T-helper 1 cell treated with Interleukin-12 subunit alpha and Interleukin-12 subunit beta and Interleukin-4 antibody, amounts not matched to agents 30 μg/mL and 1 μg/mL, for 36 hours (primary cell): ENCODE measurements around the gene DNMT3L.
"Not testable (repeated sequence)": the region's sequence is repeated elsewhere in the genome, so short reads cannot be mapped to it uniquely, and the experiment has no call there.

Experiments used
- H3K27ac Mint-ChIP-seq: one replicate; pipeline ENCODE4 v1.8.0; 2021; ENCODE audit warnings: mild to moderate bottlenecking, mixed read lengths
- H3K27me3 Mint-ChIP-seq: one replicate; pipeline ENCODE4 v1.8.0; 2021; ENCODE audit warnings: low read depth, mixed read lengths
- H3K36me3 Mint-ChIP-seq: one replicate; pipeline ENCODE4 v1.8.0; 2021; ENCODE audit warnings: low read depth, mixed read lengths
- H3K4me1 Mint-ChIP-seq: one replicate; pipeline ENCODE4 v1.8.0; 2021; ENCODE audit warnings: low read depth, mixed read lengths
- H3K4me3 Mint-ChIP-seq: one replicate; pipeline ENCODE4 v1.8.0; 2021; ENCODE audit warnings: mild to moderate bottlenecking, moderate library complexity, mixed read lengths
- H3K9me3 Mint-ChIP-seq: one replicate; pipeline ENCODE4 v1.8.0; 2021; ENCODE audit warnings: mixed read lengths

Gene DNMT3L

DNA sequence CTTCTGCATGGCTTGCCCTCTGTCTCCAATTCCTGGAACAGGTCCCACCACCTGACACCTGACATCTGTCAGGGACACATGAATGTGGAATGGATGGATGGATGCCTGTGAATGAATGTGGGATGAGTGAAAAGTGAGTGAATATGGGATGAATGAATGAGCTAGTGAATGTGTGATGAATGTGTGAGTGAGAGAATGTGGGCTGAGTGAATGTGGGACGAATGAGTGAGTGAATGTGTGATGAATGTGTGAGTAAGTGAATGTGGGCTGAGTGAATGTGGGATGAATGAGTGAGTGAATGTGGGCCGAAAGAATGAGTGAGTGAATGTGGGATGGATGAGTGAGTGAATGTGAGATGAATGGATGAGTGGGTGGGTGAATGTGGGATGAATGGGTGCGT is 50.1 kb downstream of the DNMT3L start:
- H3K36me3 Mint-ChIP-seq, H3K9me3 Mint-ChIP-seq, H3K27me3 Mint-ChIP-seq, H3K4me1 Mint-ChIP-seq, H3K4me3 Mint-ChIP-seq, H3K27ac Mint-ChIP-seq: not testable (repeated sequence)

GRCh38 chr21:44207860-44208646 is 53.6 kb downstream of the DNMT3L start:
- not testable (repeated sequence) for H3K9me3 Mint-ChIP-seq, H3K4me1 Mint-ChIP-seq, H3K27me3 Mint-ChIP-seq, H3K4me3 Mint-ChIP-seq, H3K36me3 Mint-ChIP-seq, H3K27ac Mint-ChIP-seq

DNA sequence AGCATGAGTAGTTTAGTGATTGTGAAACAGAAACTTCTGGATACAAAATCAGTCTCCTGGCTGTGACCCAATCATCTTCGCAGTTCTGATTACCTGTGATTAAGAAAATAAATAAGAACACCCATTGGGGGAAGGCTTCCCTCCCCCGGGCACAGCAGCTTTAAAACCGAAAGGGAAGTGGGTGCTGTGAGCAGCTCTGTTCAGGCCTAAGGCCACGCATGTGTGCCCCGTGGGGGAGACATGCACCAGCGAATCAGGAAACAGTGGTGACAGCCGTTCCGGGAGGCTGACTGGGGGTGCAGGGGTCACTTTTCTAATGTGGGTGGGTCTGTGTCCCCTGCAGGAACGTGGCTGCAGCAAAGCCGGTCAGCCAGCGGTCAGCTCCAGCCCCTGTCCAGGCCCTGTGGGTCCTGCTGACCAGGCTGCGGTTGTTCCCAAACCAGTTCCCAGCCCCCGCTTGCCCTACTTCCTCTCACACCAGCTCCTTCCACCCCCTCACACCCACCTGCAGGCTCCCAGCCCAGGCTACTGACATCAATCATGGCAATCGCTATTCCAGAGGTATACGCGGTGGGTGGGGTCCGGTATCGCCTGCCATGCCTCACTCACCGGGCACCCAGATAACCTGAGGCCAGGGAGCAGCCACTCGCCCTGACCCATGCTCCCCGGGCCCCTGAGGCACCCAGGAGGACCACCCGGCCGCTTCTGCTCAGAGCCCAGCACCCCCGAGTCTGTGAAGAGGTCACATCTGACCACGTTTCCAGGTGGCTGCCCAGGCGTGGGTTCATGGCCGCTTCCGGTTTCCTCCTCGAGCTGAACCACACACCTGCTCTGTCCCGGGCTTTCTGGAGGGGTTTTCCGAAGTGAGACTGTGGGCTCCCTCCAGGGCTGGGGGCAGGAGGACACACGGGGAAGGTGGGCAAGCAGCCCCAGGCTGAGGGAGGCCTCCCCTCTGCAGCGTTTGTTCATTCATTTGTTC is 54.7 kb downstream of the DNMT3L start:
- not testable (repeated sequence) for H3K9me3 Mint-ChIP-seq, H3K4me1 Mint-ChIP-seq, H3K36me3 Mint-ChIP-seq, H3K27me3 Mint-ChIP-seq, H3K27ac Mint-ChIP-seq, H3K4me3 Mint-ChIP-seq

DNA sequence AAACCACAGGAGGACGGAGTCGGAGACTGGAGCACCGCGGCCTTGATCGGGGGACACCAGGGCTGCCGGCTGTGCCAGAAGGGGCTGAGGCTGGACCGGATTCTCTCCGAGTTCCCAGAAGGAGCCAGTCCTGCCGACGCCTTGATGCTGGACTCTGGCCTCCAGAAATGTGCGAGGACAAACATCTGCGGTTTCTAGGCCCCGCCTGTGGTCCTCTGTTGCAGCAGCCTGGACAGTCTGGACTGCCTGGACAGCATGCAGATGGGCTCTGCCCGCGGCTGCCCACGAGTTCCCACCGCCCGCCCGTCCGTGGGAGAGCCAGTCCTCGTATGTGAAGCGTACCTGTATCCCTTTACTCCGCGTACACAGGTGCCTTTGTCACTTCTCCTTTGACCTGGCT is 55.5 kb downstream of the DNMT3L start:
- H3K4me3 Mint-ChIP-seq, H3K9me3 Mint-ChIP-seq, H3K27me3 Mint-ChIP-seq, H3K4me1 Mint-ChIP-seq, H3K36me3 Mint-ChIP-seq, H3K27ac Mint-ChIP-seq: not testable (repeated sequence)

- H3K27ac Mint-ChIP-seq, H3K4me3 Mint-ChIP-seq, H3K36me3 Mint-ChIP-seq, H3K4me1 Mint-ChIP-seq, H3K9me3 Mint-ChIP-seq, H3K27me3 Mint-ChIP-seq: not testable (repeated sequence)
Measured at GRCh38 chr21:44202590-44203299, 59.0 kb downstream of the DNMT3L start.

DNA sequence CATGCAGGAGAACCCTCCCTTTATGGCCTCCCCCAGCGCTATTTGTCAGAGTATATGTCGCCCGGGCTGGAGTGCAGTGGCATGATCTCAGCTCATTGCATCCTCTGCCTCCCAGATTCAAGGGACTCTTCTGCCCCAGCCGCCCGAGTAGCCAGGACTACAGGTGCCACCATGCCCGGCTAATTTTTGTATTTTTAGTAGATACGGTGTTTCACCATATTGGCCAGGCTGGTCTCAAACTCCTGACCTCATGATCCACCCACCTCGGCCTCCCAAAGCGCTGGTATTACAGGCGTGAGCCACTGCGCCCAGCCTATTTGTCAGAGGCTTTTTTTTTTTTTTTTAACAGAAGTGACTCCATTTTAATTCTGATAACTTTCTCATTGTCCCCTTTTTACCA is 61.7 kb downstream of the DNMT3L start:
- H3K27me3 Mint-ChIP-seq, H3K27ac Mint-ChIP-seq, H3K9me3 Mint-ChIP-seq: not testable (repeated sequence)

GRCh38 chr21:44199448-44199847 is 62.2 kb downstream of the DNMT3L start:
- H3K27ac Mint-ChIP-seq, result no peak overlapping the region
- H3K4me3 Mint-ChIP-seq, result no peak overlapping the region
- no peaks in the 10 kb centered on the region for H3K4me1 Mint-ChIP-seq
- no peaks in the 10 kb centered on the region for H3K9me3 Mint-ChIP-seq
- H3K36me3 Mint-ChIP-seq, result no peaks in the 10 kb centered on the region
- no peaks in the 10 kb centered on the region for H3K27me3 Mint-ChIP-seq

More for the DNA sequence above, 61.7 kb downstream of the DNMT3L start:
- H3K4me1 Mint-ChIP-seq, H3K36me3 Mint-ChIP-seq, H3K4me3 Mint-ChIP-seq: not testable (repeated sequence)

DNA sequence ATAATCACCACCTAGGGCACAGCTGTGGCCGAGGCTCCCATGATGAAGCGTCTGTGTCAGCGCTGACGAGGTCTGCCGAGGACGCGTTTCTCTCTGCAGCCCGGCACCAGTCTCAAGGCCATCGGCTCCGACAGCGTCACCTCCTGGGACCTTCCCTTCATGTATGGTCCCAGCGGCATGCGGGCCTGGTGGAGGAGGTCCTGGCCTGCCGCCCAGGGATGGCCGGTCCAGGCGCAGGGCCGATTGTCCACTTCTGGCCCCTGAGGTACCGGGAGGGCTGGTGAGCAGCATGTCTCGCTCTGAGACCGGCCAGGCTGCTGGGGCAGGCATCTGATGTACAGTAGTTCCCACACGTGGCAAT is 64.6 kb downstream of the DNMT3L start:
- H3K9me3 Mint-ChIP-seq, H3K27me3 Mint-ChIP-seq, H3K4me3 Mint-ChIP-seq, H3K27ac Mint-ChIP-seq, H3K4me1 Mint-ChIP-seq, H3K36me3 Mint-ChIP-seq: not testable (repeated sequence)
